AG20443 (cell line): ENCODE measurements around the gene XYLT1.

Source experiments
- DNase-seq: peaks from one replicate; pipeline ENCODE4 v3.0.0; 2012; ENCODE audit warnings: low spot score, mixed read lengths

XYLT1 gene

GRCh38 chr16:17145029-17145428 lies 325.7 kb downstream of the XYLT1 start:
- DNase-seq: no peak

- DNase-seq: no peak
These were observed 326.3 kb downstream of the XYLT1 start for GRCh38 chr16:17144431-17144830.

GRCh38 chr16:17143546-17144419 lies 327.0 kb downstream of the XYLT1 start:
- no peak for DNase-seq

GRCh38 chr16:17138801-17139200 lies 332.0 kb downstream of the XYLT1 start:
- no peak for DNase-seq

- DNase-seq: no peak
These were observed 335.3 kb downstream of the XYLT1 start for GRCh38 chr16:17135439-17135838.

GRCh38 chr16:17134586-17134985 lies 336.2 kb downstream of the XYLT1 start:
- DNase-seq: no peak

GRCh38 chr16:17133851-17134250 lies 336.9 kb downstream of the XYLT1 start:
- no peak for DNase-seq

GRCh38 chr16:17131351-17131750 lies 339.4 kb downstream of the XYLT1 start:
- no peak for DNase-seq

GRCh38 chr16:17130733-17131132 lies 340.0 kb downstream of the XYLT1 start:
- DNase-seq: no peak

- no peak for DNase-seq
These were observed 340.8 kb downstream of the XYLT1 start for GRCh38 chr16:17129971-17130370.

GRCh38 chr16:17128791-17129190 lies 342.0 kb downstream of the XYLT1 start:
- no peak for DNase-seq

GRCh38 chr16:17126156-17126555 lies 344.6 kb downstream of the XYLT1 start:
- DNase-seq: no peak

GRCh38 chr16:17125671-17126070 lies 345.1 kb downstream of the XYLT1 start:
- no peak for DNase-seq

- no peak for DNase-seq
These were observed 352.7 kb downstream of the XYLT1 start for GRCh38 chr16:17117906-17118577.

- no peak for DNase-seq
These were observed 354.0 kb downstream of the XYLT1 start for GRCh38 chr16:17116595-17117322.

- no peak for DNase-seq
These were observed 361.3 kb downstream of the XYLT1 start for GRCh38 chr16:17109413-17109812.

GRCh38 chr16:17108596-17108995 lies 362.2 kb downstream of the XYLT1 start:
- DNase-seq: no peak

GRCh38 chr16:17107450-17107849 lies 363.3 kb downstream of the XYLT1 start:
- DNase-seq: no peak

- DNase-seq: no peak
These were observed 364.4 kb downstream of the XYLT1 start for GRCh38 chr16:17106243-17106791.

GRCh38 chr16:17105239-17105797 lies 365.4 kb downstream of the XYLT1 start:
- no peak for DNase-seq

GRCh38 chr16:17104654-17105053 lies 366.1 kb downstream of the XYLT1 start:
- no peak for DNase-seq

GRCh38 chr16:17103216-17103615 lies 367.5 kb downstream of the XYLT1 start:
- no peak for DNase-seq
